OCI-LY3 (cell line): ENCODE results near the gene POGLUT3.

Experiments
- H2AFZ ChIP-seq: fragments of 200-600, 300-600 bp; shearing (Covaris generic); 2 replicates; pipeline ENCODE4 v1.6.0; 2014; ENCODE audit warnings: antibody characterized with exemption, low read depth, low read length
- H3K27ac ChIP-seq: fragments of 200-600, 300-600 bp; sonication (generic); 2 replicates; pipeline ENCODE4 v1.5.1; 2014; ENCODE audit warnings: mild to moderate bottlenecking, low read length, moderate library complexity, mixed read lengths
- H3K27me3 ChIP-seq: fragments of 200-600, 300-600 bp; sonication (generic); 2 replicates; pipeline ENCODE4 v1.6.1; 2014; ENCODE audit warnings: low read depth, low read length, mixed read lengths
- H3K36me3 ChIP-seq: fragments of 200-600, 300-600 bp; sonication (generic); replicated peaks from 2 replicates; pipeline ENCODE3; 2014; ENCODE audit warnings: low read depth, low read length, mixed read lengths
- H3K4me1 ChIP-seq: fragments of 300-600, 200-600 bp; sonication (generic); 2 replicates; pipeline ENCODE4 v1.6.1; 2014; ENCODE audit warnings: low read length, mixed read lengths
- H3K4me2 ChIP-seq: fragments of 200-600, 300-600 bp; sonication (generic); 2 replicates; pipeline ENCODE4 v1.6.1; 2014; ENCODE audit warnings: low read length, mixed read lengths
- H3K4me3 ChIP-seq: fragments of 300-600, 200-600 bp; sonication (generic); 2 replicates; pipeline ENCODE4 v1.5.1; 2014; ENCODE audit warnings: antibody characterized with exemption, mild to moderate bottlenecking, low read length, moderate library complexity
- H3K79me2 ChIP-seq: fragments of 300-600, 200-600 bp; shearing (Covaris generic); 2 replicates; pipeline ENCODE4 v1.6.1; 2014; ENCODE audit warnings: mild to moderate bottlenecking, low read length, mixed read lengths
- H3K9ac ChIP-seq: fragments of 300-600, 200-600 bp; shearing (Covaris generic); 2 replicates; pipeline ENCODE4 v1.6.0; 2014; ENCODE audit warnings: mild to moderate bottlenecking, low read length, moderate library complexity
- H3K9me3 ChIP-seq: fragments of 200-600, 300-600 bp; shearing (Covaris generic); 2 replicates; pipeline ENCODE4 v1.6.1; 2014; ENCODE audit warnings: low read length, mixed read lengths; ENCODE audit not compliant: insufficient read depth
- H4K20me1 ChIP-seq: fragments of 200-600, 300-600 bp; sonication (generic); 2 replicates; pipeline ENCODE4 v1.6.1; 2016; ENCODE audit warnings: low read length, mixed read lengths; ENCODE audit not compliant: insufficient read depth
- CTCF ChIP-seq: fragments of 200-600, 300-600 bp; sonication (generic); IDR thresholded peaks from 2 replicates; pipeline ENCODE4 v1.5.1; 2014; ENCODE audit warnings: antibody characterized with exemption, low read length, low read depth
- EZH2phosphoT487 ChIP-seq: fragments of 200-600 bp; shearing (Covaris generic); IDR thresholded peaks from 2 replicates; pipeline ENCODE4 v1.6.1; 2018; ENCODE audit warnings: antibody characterized with exemption, mixed run types, low read depth

POGLUT3 gene

DNA sequence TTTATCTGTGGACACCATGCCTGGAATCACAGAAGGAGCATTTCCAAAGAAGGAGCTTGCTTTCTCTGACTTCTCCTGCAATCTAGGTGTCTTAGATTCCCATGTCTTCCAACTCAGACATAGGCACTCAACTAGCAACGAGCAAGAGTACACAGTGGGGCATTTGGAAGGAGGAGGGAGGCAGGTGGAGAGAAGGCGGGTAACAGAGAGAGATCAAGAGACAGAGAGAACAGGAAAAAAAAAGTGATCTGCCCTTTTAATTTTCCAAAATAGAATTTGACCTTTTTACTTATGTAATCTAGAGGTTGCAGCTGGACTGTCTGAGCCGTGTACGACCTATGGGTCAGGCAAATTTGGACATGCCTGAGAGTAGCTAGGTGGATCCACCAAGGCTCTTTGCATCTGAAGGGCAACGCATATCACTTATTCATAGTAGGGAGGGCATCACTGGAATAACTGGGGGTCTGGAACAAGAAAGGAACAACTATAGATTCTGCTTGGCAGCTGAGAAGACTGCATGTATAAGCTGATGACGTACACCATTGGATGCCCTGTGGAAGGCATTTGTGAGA, 37.3 kb upstream of the POGLUT3 start:
- H3K9ac ChIP-seq: no peak overlapping the region
- no peaks in the 10 kb centered on the region for H3K4me1 ChIP-seq
- TF ChIP-seq CTCF (no peak), EZH2phosphoT487 (no peak)
- no peaks in the 10 kb centered on the region for H4K20me1 ChIP-seq
- H3K79me2 ChIP-seq: no peaks in the 10 kb centered on the region
- H3K27me3 ChIP-seq: no peaks in the 10 kb centered on the region
- no peak overlapping the region for H3K4me2 ChIP-seq
- H3K9me3 ChIP-seq: no peaks in the 10 kb centered on the region
- H3K36me3 ChIP-seq: no peaks in the 10 kb centered on the region
- no peak overlapping the region for H3K27ac ChIP-seq
- H3K4me3 ChIP-seq: no peak overlapping the region
- no peak overlapping the region for H2AFZ ChIP-seq

GRCh38 chr11:108534274-108534882, 36.2 kb upstream of the POGLUT3 start:
- no peak for TF ChIP-seq CTCF
- no peak for TF ChIP-seq EZH2phosphoT487
- Histone ChIP-seq H3K9me3 (no peaks in the 10 kb centered on the region), H3K4me1 (no peaks in the 10 kb centered on the region), H2AFZ (no peak overlapping the region), H3K4me2 (no peak overlapping the region), H3K9ac (no peak overlapping the region), H3K27me3 (no peaks in the 10 kb centered on the region), H3K27ac (no peak overlapping the region), H3K4me3 (no peak overlapping the region), H4K20me1 (no peaks in the 10 kb centered on the region), H3K36me3 (no peaks in the 10 kb centered on the region), H3K79me2 (no peaks in the 10 kb centered on the region)

- no peak overlapping the region for H3K4me3 ChIP-seq
- H3K9me3 ChIP-seq: no peaks in the 10 kb centered on the region
- no peaks in the 10 kb centered on the region for H3K4me1 ChIP-seq
- H2AFZ ChIP-seq: no peak overlapping the region
- H3K79me2 ChIP-seq: no peaks in the 10 kb centered on the region
- no peak overlapping the region for H3K27ac ChIP-seq
- H3K36me3 ChIP-seq: no peaks in the 10 kb centered on the region
- no peaks in the 10 kb centered on the region for H3K27me3 ChIP-seq
- TF ChIP-seq EZH2phosphoT487: no peak
- no peak for TF ChIP-seq CTCF
- H3K9ac ChIP-seq: no peak overlapping the region
- H4K20me1 ChIP-seq: no peaks in the 10 kb centered on the region
- no peak overlapping the region for H3K4me2 ChIP-seq
These were observed 32.2 kb upstream of the POGLUT3 start for GRCh38 chr11:108530426-108530825.

DNA sequence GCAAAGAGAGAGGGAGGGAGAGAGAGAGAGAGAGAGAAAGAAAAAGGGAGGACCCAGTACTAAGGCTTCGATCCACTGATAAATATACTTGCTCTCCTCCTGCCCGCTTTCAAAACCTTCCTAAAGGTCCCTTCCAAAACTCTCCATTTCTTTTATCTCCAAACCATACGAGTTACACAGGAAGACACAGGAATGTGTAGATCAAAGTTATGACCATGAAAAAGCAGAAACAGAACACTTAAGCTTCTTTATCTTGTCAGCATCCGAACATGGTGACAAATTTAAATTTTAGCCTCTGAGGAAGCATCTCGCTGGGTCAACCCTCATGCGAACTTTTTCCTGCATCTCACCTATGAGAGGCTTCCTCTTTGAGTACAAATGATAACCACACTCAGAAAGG, 29.2 kb upstream of the POGLUT3 start:
- H4K20me1 ChIP-seq: no peaks in the 10 kb centered on the region
- no peak overlapping the region for H3K4me2 ChIP-seq
- H3K9ac ChIP-seq: no peak overlapping the region
- H3K9me3 ChIP-seq: no peaks in the 10 kb centered on the region
- H3K27ac ChIP-seq: no peak overlapping the region
- no peaks in the 10 kb centered on the region for H3K4me1 ChIP-seq
- no peak for TF ChIP-seq EZH2phosphoT487
- TF ChIP-seq CTCF: no peak
- H3K79me2 ChIP-seq: no peaks in the 10 kb centered on the region
- no peak overlapping the region for H2AFZ ChIP-seq
- no peak overlapping the region for H3K4me3 ChIP-seq
- no peaks in the 10 kb centered on the region for H3K36me3 ChIP-seq
- no peaks in the 10 kb centered on the region for H3K27me3 ChIP-seq
